UCSD-AML1 (cell line): ENCODE measurements around the gene TMEM266.

Experiments
- DNase-seq: peaks from one replicate; lab custom pipeline; 2025; ENCODE audit not compliant: unreplicated experiment; lab: John Stamatoyannopoulos, UW

The TMEM266 gene

GRCh38 chr15:76127169-76127568, 67.4 kb downstream of the TMEM266 start:
- no peak for DNase-seq

GRCh38 chr15:76127880-76128279, 68.1 kb downstream of the TMEM266 start:
- DNase-seq = no peak

- no peak for DNase-seq
These were observed 74.8 kb downstream of the TMEM266 start for GRCh38 chr15:76134537-76134936.

- DNase-seq = no peak
These were observed 75.7 kb downstream of the TMEM266 start for GRCh38 chr15:76135516-76135915.

- no peak for DNase-seq
These were observed 78.7 kb downstream of the TMEM266 start for GRCh38 chr15:76138436-76138835.

- peak; percentile 73 for DNase-seq
These were observed 79.7 kb downstream of the TMEM266 start for GRCh38 chr15:76139368-76140073.

- DNase-seq = peak; percentile 55
These were observed 80.3 kb downstream of the TMEM266 start for GRCh38 chr15:76140074-76140464.

- no peak for DNase-seq
These were observed 87.0 kb downstream of the TMEM266 start for GRCh38 chr15:76146812-76147211.

- DNase-seq = peak; percentile 55
These were observed 88.3 kb downstream of the TMEM266 start for GRCh38 chr15:76147906-76148570.

- no peak for DNase-seq
These were observed 89.6 kb downstream of the TMEM266 start for GRCh38 chr15:76149291-76149915.

GRCh38 chr15:76150513-76150912, 90.7 kb downstream of the TMEM266 start:
- DNase-seq = peak; percentile 59

GRCh38 chr15:76150971-76151598, 91.3 kb downstream of the TMEM266 start:
- DNase-seq = peak; percentile 76

- DNase-seq = no peak
These were observed 91.8 kb downstream of the TMEM266 start for GRCh38 chr15:76151599-76151974.

- DNase-seq = no peak
These were observed 92.4 kb downstream of the TMEM266 start for GRCh38 chr15:76152197-76152596.

- no peak for DNase-seq
These were observed 93.7 kb downstream of the TMEM266 start for GRCh38 chr15:76153241-76154197.

- DNase-seq = no peak
These were observed 95.9 kb downstream of the TMEM266 start for GRCh38 chr15:76155731-76156130.

- no peak for DNase-seq
These were observed 98.4 kb downstream of the TMEM266 start for GRCh38 chr15:76158226-76158625.

- DNase-seq = no peak
These were observed 99.0 kb downstream of the TMEM266 start for GRCh38 chr15:76158815-76159214.

GRCh38 chr15:76159282-76159681, 99.5 kb downstream of the TMEM266 start:
- no peak for DNase-seq

- no peak for DNase-seq
These were observed 100.8 kb downstream of the TMEM266 start for GRCh38 chr15:76160426-76161152.
